NK-92 treated with Interleukin-12 subunit alpha and Interleukin-12 subunit beta, amount 100 ng/mL, for 24 hours (cell line): ENCODE measurements around the gene KIF23.
"Not testable (repeated sequence)": the region's sequence is repeated elsewhere in the genome, so short reads cannot be mapped to it uniquely, and the experiment has no call there.

Experiments used
- DNase-seq: peaks from one replicate; lab custom pipeline; 2025; lab: John Stamatoyannopoulos, UW

KIF23 gene

GRCh38 chr15:69413822-69414700 lies at the start of gene KIF23:
Gene KIF23 (plus strand): TSS chr15:69414349. CDS start chr15:69414466, 117 bp downstream.
- DNase-seq: peak; percentile 96

DNA sequence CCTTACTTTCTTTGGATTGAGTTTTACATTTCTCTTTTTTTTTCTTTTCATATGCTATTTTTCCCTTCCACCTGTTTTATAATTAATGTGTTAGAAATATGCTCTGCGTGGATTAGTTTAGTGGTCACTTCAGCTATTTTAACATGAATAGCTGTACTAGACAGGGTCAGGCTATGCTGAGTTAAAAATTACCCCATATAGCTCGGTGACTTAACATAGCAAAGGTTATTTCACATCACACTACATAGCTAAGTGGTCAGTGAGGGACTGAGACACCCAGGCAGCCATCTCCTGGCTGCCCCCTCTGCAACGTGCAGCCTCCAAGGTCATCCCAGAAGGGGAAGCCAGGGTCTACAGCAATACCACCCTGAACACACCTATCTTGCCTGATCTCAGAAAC lies 46.9 kb upstream of the KIF23 start:
- no peak for DNase-seq

DNA sequence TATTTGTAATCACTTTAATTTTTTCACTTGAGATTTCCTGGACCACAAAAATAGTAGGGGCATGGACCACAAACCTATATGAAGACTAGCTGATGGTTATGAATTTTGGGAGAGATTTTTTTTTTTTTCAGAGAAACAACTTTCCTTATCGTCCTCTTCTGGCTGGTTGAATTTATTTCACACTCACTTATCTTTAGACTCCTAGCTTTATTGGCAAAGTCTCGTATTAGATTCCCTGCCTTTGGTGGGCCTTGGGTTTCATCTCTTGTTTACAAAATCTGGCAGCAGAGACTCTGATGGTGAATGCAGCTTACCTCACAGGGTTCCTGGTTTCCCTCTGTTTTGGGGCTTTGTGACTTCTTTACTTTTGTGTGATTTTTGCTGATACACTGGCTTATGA lies 44.5 kb upstream of the KIF23 start:
- DNase-seq: no peak

- DNase-seq: no peak
Measured at GRCh38 chr15:69373406-69373805, 40.7 kb upstream of the KIF23 start.

- DNase-seq: no peak
Measured at GRCh38 chr15:69375151-69375790, 38.9 kb upstream of the KIF23 start.

DNA sequence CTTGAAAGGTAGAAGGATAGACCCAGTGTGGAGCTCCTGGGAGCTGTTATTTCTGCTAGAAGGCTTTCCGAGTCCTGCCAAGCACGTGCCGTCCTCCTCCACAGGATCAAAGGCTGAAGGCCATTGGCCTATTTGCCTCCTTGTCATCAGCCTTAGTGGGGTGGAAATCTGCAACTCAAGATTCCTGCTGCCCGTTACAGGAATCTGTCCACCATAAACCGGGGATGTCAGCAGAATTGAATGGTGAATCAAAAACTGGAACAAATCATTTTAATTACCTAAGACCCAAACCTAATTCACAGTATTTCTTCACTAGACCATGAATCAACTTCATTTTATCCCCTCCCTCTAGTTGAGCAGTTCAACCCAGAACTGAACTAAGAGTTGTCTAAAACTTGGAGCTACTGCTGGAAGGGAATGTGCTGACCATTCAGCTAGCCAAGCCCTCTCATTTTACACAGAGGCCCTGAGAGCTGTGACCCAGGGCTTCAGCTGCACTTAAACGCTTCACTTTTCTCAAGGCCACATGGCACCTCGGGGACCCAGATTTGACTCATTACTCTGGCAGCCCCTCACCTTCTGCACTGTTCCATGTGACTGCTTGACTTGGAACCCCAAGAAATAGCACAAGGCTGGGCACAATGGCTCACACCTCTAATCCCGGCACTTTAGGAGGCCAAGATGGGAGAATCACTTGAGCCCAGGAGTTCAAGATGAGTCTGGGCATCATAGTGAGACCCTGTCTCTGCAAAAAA lies 36.8 kb upstream of the KIF23 start:
- no peak for DNase-seq

DNA sequence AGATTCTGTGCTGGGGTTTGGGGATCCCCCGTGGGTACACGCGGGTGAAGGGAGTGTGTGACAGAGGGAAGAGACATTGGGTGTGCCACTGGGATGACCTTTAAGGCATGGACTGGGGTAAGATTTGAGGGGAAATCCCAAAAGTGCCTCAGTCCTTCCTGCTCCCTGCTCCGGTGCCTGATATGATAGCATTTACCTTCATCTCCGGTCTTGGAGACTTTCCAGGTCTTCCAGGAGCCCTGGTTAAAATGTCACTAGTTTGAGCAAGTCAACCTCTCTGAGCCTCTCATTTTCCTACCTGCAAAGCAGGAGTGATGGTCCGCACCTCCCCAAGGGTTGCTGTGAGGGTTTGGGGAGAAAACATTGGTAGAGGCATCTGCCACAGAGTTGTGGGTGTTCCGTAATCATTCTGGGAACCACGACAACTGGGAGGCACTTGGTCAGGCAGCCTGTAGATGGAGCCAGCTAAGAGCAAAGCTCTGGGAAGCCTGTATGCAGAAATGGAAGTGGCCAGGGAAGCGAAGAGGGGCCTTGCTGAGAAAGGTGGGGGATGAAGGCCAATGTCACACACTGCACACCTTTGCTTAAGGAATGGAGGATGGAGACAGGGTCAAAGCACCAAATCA lies 33.9 kb upstream of the KIF23 start:
- no peak for DNase-seq

DNA sequence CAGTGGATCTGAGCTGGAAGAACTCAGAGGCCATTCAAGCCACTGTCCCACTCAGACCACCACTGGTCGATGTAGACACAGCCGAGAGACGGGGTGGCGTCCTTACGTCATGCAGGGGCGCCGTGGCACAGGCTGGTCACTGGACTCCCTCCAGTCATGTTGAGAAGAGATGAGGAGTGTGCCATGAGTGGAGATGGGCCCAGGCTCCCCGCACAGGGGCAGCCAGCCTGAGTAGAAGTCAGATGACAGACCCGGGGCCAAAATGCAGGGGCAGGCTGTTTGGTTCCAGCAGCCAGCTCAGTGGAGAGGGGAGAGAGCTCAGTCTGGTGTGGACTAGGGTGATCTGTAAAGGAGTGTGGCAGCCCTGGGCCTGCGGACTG lies 33.4 kb upstream of the KIF23 start:
- DNase-seq: no peak

DNA sequence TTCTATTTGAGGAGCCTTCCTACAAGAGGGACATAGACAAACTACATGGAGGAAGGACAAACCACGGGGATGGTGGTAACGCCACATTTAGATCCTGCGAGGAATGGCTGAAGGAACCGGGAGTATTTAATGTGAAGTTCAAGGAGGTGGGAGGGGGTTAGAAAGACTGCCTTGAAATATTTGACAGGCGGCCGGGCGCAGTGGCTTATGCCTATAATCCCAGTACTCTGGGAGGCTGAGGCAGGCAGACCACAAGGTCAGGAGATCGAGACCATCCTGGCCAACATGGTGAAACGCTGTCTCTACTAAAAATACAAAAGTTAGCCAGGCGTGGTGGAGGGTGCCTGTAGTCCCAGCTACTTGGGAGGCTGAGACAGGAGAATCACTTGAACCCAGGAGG lies 32.0 kb upstream of the KIF23 start:
- DNase-seq: not testable (repeated sequence)

DNA sequence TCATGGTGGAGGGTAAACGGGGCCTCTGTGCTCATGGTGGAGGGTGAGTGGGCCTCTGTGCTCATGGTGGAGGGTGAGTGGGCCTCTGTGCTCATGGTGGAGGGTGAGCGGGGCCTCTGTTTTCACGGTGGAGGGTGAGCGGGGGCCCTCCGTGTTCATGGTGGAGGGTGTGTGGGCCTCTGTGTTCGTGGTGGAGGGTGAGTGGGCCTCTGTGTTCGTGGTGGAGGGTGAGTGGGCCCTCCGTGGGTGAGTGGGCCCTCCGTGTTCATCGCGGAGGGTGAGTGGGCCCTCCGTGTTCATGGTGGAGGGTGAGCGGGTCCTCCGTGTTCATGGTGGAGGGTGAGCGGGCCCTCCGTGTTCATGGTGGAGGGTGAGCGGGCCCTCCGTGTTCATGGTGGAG lies 30.1 kb upstream of the KIF23 start:
- not testable (repeated sequence) for DNase-seq

- DNase-seq: no peak
Measured at GRCh38 chr15:69384626-69385598, 29.2 kb upstream of the KIF23 start.

GRCh38 chr15:69385831-69386230 lies 28.3 kb upstream of the KIF23 start:
- DNase-seq: no peak

GRCh38 chr15:69386284-69386683 lies 27.9 kb upstream of the KIF23 start:
- no peak for DNase-seq

- DNase-seq: no peak
Measured at GRCh38 chr15:69388260-69388705, 25.9 kb upstream of the KIF23 start.

DNA sequence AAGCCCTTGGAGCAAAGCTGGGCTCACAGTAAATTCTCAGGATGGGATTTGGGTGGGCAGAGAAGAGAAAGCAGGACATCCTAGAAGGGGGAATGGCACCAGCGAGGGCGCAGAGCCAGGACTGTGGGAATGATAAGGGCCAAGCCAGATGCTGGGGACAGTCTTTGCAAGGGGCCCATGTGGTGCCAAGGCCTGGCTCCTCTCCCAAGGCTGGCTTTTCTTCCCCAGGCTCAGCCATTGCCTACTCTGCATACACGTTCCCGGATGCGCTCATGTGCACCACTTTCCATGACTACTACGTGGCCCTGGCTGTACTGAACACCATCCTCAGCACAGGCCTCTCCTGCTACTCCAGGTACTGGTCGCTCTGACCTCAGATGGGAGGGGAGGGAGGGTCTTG lies 24.7 kb upstream of the KIF23 start:
- no peak for DNase-seq

GRCh38 chr15:69390575-69390974 lies 23.6 kb upstream of the KIF23 start:
- DNase-seq: no peak

DNA sequence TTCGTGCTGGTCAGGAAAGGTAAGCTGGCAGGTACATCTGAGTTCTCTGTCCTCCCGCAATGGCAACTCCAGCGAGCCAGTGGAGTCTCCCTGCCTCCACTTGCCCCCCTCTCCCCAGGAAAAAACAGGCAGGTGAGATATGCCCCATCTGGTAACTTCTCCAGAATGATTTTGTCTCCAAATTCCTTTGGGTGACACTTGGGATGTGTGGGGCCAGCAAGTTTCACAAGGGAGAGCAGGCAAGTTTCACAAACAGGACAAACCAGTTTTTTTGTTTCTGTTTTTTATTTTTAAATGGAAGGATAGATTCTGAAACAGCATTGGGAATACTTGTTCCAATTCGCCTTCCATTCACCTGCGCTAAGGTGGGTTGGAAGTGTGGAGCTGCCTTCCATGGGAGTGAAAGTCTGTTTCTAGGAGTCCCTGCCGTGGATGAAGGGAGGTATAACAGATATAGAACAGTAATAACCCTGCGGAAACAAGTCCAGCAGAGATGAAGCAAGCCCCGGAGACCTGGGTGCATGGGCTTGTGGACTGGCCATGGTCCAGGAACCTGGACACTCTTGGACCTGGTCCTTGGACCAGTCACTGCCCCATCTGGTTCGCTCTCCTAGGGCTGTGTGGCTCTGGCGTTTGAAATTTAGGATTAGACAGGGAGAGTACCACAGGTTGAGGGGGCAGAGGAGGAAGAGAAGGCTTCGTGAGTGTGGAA lies 22.9 kb upstream of the KIF23 start:
- DNase-seq: no peak

- no peak for DNase-seq
Measured at GRCh38 chr15:69392352-69392751, 21.8 kb upstream of the KIF23 start.

DNA sequence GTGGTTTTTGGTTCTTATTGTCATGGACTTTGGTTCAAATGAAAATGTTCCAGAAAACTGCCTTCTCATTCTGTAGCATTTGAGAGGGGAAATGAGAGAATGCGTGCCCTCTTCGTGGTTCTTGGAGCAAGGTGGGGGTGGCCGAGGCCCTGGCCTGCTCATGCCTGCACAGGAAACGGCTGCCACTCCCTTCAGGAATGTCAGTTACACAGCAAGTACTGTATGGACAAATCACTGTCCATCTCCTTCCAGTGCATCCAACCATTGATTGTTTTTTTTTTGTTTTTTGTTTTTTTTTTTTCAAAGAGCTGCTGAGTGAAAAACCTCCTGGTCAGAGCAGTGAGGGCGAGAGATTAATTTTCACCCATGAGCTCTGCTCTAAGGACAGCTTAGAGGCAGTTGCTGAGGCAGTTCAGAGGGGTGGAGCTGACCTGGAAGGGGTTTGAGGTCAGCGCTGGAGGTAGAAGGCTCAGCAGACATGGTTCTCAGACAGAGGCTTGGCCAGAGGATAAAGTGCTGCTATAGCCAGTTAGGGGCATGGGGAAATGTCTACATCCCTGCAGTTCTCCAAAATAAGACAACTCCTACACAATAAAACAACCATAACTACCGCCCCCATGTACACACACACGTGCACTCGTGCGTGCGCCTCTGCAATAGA lies 20.2 kb upstream of the KIF23 start:
- DNase-seq: no peak
